Hematopoietic multipotent progenitor cell treated with erythropoietin and hydrocortisone succinate and interleukin-3 and kit ligand, for 17 days (in vitro differentiated cells): ENCODE measurements around the gene CCT8L2.
"Not testable (repeated sequence)": the region's sequence is repeated elsewhere in the genome, so short reads cannot be mapped to it uniquely, and the experiment has no call there.

Source experiments
- DNase-seq: peaks from one replicate; pipeline ENCODE4 v3.0.0-alpha.2; 2015; ENCODE audit warnings: low spot score

Gene CCT8L2

DNA sequence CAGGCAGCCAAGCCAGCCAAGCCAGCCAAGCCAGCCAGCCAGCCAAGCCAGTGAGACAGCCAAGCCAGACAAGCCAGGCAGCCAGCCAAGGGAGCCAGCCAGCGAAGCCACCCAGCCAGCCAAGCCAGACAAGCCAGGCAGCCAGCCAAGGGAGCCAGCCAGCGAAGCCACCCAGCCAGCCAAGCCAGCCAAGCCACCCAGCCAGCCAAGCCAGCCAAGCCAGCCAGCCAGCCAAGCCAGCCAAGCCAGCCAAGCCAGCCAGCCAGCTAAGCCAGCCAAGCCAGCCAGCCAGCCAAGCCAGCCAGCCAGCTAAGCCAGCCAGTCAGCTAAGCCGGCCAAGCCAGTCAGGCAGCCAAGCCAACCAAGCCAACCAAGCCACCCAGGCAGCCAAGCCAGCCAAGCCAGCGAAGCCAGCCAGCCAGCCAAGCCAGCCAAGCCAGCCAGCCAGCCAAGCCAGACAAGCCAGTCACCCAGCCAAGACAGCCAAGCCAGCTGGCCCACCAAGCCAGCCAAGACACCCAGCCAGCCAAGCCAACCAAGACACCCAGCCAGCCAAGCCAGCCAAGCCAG lies 34.1 kb downstream of the CCT8L2 start:
- DNase-seq: not testable (repeated sequence)

DNA sequence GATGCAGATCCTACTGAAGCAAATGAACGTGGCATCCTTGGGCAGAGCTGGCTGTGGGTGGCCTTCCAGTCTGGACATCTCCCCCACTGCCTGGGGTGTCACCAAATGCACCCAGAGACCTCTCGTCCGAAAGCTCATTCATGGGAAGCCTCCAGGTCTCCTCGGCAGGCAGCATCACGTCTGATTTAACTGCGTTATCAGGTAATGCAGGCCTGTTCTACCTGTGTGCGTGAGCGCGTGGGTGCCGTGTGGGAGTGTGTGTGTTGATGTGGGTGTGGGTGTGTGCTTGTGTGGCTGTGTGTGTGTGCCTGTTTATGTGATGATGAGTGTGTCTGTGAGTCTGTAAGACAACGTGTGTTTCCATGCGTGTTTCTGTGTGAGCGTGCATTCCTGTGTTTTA lies 35.1 kb downstream of the CCT8L2 start:
- not testable (repeated sequence) for DNase-seq

DNA sequence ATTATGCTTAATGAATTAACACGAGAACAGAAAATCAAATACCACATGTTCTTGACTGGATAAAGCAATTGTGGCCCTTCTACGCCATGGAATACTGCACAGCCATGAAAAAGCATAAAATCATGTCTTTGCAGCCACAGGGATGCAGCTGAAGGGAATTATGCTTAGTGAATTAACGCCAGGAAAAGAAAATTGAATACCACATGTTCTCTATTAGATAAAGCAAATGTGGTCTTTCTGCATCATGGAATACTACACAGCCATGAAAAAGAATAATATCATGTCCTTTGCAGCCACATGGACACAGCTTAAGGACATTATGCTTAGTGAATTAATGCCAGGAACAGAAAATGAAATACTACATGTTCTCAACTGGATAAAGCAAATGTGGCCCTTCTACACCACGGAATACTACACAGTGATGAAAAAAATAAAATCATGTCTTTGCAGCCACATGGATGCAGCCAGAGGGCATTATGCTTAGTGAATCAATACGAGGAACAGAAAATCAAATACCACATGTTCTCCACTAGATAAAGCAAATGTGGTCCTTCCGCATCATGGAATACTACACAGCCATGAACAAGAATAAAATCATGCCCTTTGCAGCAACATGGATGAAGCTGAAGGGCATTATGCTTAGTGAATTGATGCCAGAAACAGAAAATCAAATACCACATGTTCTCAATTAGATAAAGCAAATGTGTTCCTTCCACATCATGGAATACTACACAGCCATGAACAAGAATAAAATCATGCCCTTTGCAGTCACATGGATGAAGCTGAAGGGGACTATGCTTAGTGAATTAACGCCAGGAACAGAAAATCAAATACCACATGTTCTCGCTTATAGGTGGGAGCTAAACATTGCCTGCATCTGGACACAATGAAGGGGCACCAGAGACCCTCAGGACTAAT lies 37.3 kb downstream of the CCT8L2 start:
- not testable (repeated sequence) for DNase-seq

DNA sequence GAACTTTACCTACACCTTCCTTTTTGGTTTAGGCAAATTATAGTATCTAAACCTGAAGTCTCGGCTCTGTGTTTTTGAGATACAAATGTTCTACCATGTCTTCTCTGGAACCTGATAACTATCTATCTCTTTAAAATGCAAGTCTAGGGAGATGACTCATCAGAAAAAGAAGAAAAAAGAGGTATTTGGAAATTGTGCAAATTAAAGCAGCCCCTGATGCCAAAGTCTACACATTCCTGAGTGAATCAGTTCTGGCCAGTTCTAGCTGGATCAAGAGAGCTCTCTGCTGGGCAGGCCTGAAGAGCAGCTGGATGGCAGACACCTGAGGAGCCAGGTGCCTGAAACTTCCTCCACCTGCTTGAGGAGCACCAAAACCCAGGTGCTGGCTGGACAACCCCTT lies 49.3 kb downstream of the CCT8L2 start:
- DNase-seq: not testable (repeated sequence)
